ENCODE measurements around the gene MADD.

MADD gene

GRCh38 chr11:47342036-47342803 is 72.3 kb downstream of the MADD start:
- DNase-seq: no peak

GRCh38 chr11:47342854-47343253 is 72.9 kb downstream of the MADD start:
- no peak for DNase-seq

- no peak for DNase-seq
Observed at GRCh38 chr11:47345890-47346563, 76.1 kb downstream of the MADD start.

- no peak for DNase-seq
Observed at GRCh38 chr11:47347137-47347536, 77.2 kb downstream of the MADD start.

- DNase-seq: no peak
Observed at GRCh38 chr11:47348131-47348802, 78.3 kb downstream of the MADD start.

- no peak for DNase-seq
Observed at GRCh38 chr11:47348859-47349258, 78.9 kb downstream of the MADD start.

- no peak for DNase-seq
Observed at GRCh38 chr11:47349521-47350095, 79.7 kb downstream of the MADD start.

- DNase-seq: no peak
Observed at GRCh38 chr11:47350315-47350714, 80.4 kb downstream of the MADD start.

GRCh38 chr11:47351156-47352126 is 81.5 kb downstream of the MADD start:
- DNase-seq: no peak

- no peak for DNase-seq
Observed at GRCh38 chr11:47352556-47352955, 82.6 kb downstream of the MADD start, which contains the start of gene MYBPC3. TSS of gene MYBPC3 (minus strand) at chr11:47352702. CDS start at chr11:47352647, 55 bp downstream.

GRCh38 chr11:47353978-47354774 is 84.2 kb downstream of the MADD start:
- no peak for DNase-seq

- no peak for DNase-seq
Observed at GRCh38 chr11:47354913-47355282, 85.0 kb downstream of the MADD start.

- DNase-seq: no peak
Observed at GRCh38 chr11:47355283-47356128, 85.6 kb downstream of the MADD start.

GRCh38 chr11:47356129-47356997 is 86.4 kb downstream of the MADD start:
- DNase-seq: no peak

GRCh38 chr11:47356998-47357329 is 87.0 kb downstream of the MADD start:
- no peak for DNase-seq

- DNase-seq: no peak
Observed at GRCh38 chr11:47357985-47358730, 88.2 kb downstream of the MADD start.

- DNase-seq: no peak
Observed at GRCh38 chr11:47358731-47359051, 88.8 kb downstream of the MADD start.

GRCh38 chr11:47359162-47359561 is 89.2 kb downstream of the MADD start:
- DNase-seq: no peak

- no peak for DNase-seq
Observed at GRCh38 chr11:47359586-47359985, 89.7 kb downstream of the MADD start.
